ENCODE data around the gene SCN9A.

Gene SCN9A

DNA sequence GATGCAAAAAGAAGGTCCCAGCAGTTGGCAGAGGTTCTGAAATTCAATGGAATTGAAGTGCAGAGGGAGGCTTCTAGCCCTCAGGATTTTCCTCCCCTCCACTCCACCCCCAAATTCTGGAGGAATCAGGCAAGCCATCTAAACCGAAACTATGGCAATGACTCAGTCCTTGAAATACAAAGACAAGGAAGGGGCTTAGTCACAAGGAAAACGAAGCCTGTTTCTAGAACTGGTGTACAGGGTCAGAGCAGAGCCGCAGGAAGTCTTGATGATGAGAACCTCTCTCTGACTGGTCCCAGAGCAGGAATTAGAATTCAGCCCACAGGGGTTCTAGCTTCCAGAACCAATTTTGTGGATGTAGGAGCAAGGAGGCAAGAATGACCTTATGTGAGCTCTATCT lies 136.2 kb downstream of the SCN9A start:
- Histone ChIP-seq H3K36me3 (ENCODE audit: control insufficient read depth in 2 of 2, insufficient read depth in 1 of 2, low read length in 2 of 2) (no peaks in the 10 kb centered on the region), H3K27ac (ENCODE audit: extremely low read depth, low read depth, low read length) (no peak overlapping the region), H3K4me1 (ENCODE audit: control insufficient read depth, insufficient read depth, low read length) (no peaks in the 10 kb centered on the region), H3K9me3 (ENCODE audit: control insufficient read depth, insufficient read depth, low read depth, low read length) (no peaks in the 10 kb centered on the region), H3K4me3 (ENCODE audit: low read depth, low read length) (no peak overlapping the region)
- ChIA-PET POLR2A (no interaction called here), CTCF (no interaction called here)
- TF ChIP-seq ZNF785 (tag by site-specific recombination; IDR thresholded peaks at IDR 0.05) (no peak), ZNF404 (tag by site-specific recombination; IDR thresholded peaks at IDR 0.05) (no peak), ZNF596 (tag by site-specific recombination; IDR thresholded peaks at IDR 0.05) (no peak), GFI1B (tag by site-specific recombination; IDR thresholded peaks at IDR 0.05) (no peak), ZNF549 (tag by site-specific recombination; IDR thresholded peaks at IDR 0.05) (no peak), ZNF514 (tag by site-specific recombination; IDR thresholded peaks at IDR 0.05) (no peak), ZNF600 (tag by site-specific recombination; IDR thresholded peaks at IDR 0.05) (no peak), ZFHX2 (tag by site-specific recombination; conservative IDR thresholded peaks at IDR 0.05) (no peak), HOXA7 (CRISPR knock-in tag; IDR thresholded peaks at IDR 0.05; ENCODE audit: borderline replicate concordance) (no peak), ZNF184 (tag by site-specific recombination; IDR thresholded peaks at IDR 0.05) (no peak), ZNF302 (tag by site-specific recombination; IDR thresholded peaks at IDR 0.05; ENCODE audit: low read depth) (no peak), IKZF3 (tag by site-specific recombination; IDR thresholded peaks at IDR 0.05) (no peak), FEZF1 (tag by site-specific recombination; IDR thresholded peaks at IDR 0.05) (no peak), ZBTB7A (tag by site-specific recombination; IDR thresholded peaks at IDR 0.05; ENCODE audit: low read depth) (no peak)
- TF ChIP-seq, protein P1, sequence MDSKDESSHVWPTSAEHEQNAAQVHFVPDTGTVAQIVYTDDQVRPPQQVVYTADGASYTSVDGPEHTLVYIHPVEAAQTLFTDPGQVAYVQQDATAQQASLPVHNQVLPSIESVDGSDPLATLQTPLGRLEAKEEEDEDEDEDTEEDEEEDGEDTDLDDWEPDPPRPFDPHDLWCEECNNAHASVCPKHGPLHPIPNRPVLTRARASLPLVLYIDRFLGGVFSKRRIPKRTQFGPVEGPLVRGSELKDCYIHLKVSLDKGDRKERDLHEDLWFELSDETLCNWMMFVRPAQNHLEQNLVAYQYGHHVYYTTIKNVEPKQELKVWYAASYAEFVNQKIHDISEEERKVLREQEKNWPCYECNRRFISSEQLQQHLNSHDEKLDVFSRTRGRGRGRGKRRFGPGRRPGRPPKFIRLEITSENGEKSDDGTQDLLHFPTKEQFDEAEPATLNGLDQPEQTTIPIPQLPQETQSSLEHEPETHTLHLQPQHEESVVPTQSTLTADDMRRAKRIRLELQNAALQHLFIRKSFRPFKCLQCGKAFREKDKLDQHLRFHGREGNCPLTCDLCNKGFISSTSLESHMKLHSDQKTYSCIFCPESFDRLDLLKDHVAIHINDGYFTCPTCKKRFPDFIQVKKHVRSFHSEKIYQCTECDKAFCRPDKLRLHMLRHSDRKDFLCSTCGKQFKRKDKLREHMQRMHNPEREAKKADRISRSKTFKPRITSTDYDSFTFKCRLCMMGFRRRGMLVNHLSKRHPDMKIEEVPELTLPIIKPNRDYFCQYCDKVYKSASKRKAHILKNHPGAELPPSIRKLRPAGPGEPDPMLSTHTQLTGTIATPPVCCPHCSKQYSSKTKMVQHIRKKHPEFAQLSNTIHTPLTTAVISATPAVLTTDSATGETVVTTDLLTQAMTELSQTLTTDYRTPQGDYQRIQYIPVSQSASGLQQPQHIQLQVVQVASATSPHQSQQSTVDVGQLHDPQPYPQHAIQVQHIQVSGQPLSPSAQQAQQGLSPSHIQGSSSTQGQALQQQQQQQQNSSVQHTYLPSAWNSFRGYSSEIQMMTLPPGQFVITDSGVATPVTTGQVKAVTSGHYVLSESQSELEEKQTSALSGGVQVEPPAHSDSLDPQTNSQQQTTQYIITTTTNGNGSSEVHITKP (tag by site-specific recombination; IDR thresholded peaks at IDR 0.05), result no peak
- TF ChIP-seq, protein P2, sequence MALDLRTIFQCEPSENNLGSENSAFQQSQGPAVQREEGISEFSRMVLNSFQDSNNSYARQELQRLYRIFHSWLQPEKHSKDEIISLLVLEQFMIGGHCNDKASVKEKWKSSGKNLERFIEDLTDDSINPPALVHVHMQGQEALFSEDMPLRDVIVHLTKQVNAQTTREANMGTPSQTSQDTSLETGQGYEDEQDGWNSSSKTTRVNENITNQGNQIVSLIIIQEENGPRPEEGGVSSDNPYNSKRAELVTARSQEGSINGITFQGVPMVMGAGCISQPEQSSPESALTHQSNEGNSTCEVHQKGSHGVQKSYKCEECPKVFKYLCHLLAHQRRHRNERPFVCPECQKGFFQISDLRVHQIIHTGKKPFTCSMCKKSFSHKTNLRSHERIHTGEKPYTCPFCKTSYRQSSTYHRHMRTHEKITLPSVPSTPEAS (tag by site-specific recombination; IDR thresholded peaks at IDR 0.05), result no peak
- TF ChIP-seq, protein P3, sequence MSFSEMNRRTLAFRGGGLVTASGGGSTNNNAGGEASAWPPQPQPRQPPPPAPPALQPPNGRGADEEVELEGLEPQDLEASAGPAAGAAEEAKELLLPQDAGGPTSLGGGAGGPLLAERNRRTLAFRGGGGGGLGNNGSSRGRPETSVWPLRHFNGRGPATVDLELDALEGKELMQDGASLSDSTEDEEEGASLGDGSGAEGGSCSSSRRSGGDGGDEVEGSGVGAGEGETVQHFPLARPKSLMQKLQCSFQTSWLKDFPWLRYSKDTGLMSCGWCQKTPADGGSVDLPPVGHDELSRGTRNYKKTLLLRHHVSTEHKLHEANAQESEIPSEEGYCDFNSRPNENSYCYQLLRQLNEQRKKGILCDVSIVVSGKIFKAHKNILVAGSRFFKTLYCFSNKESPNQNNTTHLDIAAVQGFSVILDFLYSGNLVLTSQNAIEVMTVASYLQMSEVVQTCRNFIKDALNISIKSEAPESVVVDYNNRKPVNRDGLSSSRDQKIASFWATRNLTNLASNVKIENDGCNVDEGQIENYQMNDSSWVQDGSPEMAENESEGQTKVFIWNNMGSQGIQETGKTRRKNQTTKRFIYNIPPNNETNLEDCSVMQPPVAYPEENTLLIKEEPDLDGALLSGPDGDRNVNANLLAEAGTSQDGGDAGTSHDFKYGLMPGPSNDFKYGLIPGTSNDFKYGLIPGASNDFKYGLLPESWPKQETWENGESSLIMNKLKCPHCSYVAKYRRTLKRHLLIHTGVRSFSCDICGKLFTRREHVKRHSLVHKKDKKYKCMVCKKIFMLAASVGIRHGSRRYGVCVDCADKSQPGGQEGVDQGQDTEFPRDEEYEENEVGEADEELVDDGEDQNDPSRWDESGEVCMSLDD (tag by site-specific recombination; IDR thresholded peaks at IDR 0.05), result no peak

DNA sequence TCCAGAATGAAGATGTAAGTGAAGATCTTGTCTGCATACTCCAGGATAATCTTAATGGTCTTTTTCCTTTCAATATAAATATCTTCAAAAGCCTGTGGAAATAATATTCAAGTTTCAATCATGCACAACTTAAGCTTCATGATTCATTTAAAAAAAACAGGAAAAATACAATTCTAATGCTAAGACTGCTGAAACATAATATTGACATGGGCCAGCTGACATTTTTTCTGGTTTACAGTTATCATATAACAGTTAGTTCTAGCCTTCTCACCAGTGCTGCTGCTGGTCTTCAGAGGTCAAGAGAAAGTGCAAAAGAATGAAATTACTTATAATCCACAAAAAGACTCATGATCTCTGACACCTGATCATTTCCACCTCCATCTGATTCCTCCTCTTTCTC lies 137.6 kb downstream of the SCN9A start:
- no peak overlapping the region for H3K4me3 ChIP-seq (ENCODE audit: low read depth, low read length)
- H3K9me3 ChIP-seq (ENCODE audit: control insufficient read depth, insufficient read depth, low read depth, low read length), result no peaks in the 10 kb centered on the region
- ChIA-PET CTCF (interaction anchor here (0.7 kb wide), 2 partner anchors 58 to 173 kb away, joined by 3 read pairs; no protein-coding TSS in a partner anchor), POLR2A (no interaction called here)
- H3K4me1 ChIP-seq (ENCODE audit: control insufficient read depth, insufficient read depth, low read length), result no peaks in the 10 kb centered on the region
- H3K27ac ChIP-seq (ENCODE audit: extremely low read depth, low read depth, low read length), result no peak overlapping the region
- H3K36me3 ChIP-seq (ENCODE audit: control insufficient read depth in 2 of 2, insufficient read depth in 1 of 2, low read length in 2 of 2), result no peaks in the 10 kb centered on the region
- TF ChIP-seq SETDB1 (IDR thresholded peaks at IDR 0.05; ENCODE audit: insufficient read length, low read length) (no peak), ZFHX2 (tag by site-specific recombination; conservative IDR thresholded peaks at IDR 0.05) (no peak), ZNF660 (tag by site-specific recombination; IDR thresholded peaks at IDR 0.05) (no peak), YY1 (tag by site-specific recombination; IDR thresholded peaks at IDR 0.05) (no peak), ZNF274 (IDR thresholded peaks at IDR 0.05; ENCODE audit: low read length) (no peak), ZNF274 (tag by site-specific recombination; IDR thresholded peaks at IDR 0.05; ENCODE audit: borderline replicate concordance) (no peak), ZNF596 (tag by site-specific recombination; IDR thresholded peaks at IDR 0.05) (no peak)
- TF ChIP-seq, protein P4, sequence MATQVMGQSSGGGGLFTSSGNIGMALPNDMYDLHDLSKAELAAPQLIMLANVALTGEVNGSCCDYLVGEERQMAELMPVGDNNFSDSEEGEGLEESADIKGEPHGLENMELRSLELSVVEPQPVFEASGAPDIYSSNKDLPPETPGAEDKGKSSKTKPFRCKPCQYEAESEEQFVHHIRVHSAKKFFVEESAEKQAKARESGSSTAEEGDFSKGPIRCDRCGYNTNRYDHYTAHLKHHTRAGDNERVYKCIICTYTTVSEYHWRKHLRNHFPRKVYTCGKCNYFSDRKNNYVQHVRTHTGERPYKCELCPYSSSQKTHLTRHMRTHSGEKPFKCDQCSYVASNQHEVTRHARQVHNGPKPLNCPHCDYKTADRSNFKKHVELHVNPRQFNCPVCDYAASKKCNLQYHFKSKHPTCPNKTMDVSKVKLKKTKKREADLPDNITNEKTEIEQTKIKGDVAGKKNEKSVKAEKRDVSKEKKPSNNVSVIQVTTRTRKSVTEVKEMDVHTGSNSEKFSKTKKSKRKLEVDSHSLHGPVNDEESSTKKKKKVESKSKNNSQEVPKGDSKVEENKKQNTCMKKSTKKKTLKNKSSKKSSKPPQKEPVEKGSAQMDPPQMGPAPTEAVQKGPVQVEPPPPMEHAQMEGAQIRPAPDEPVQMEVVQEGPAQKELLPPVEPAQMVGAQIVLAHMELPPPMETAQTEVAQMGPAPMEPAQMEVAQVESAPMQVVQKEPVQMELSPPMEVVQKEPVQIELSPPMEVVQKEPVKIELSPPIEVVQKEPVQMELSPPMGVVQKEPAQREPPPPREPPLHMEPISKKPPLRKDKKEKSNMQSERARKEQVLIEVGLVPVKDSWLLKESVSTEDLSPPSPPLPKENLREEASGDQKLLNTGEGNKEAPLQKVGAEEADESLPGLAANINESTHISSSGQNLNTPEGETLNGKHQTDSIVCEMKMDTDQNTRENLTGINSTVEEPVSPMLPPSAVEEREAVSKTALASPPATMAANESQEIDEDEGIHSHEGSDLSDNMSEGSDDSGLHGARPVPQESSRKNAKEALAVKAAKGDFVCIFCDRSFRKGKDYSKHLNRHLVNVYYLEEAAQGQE (tag by site-specific recombination; IDR thresholded peaks at IDR 0.05), result no peak
- TF ChIP-seq, protein P5, sequence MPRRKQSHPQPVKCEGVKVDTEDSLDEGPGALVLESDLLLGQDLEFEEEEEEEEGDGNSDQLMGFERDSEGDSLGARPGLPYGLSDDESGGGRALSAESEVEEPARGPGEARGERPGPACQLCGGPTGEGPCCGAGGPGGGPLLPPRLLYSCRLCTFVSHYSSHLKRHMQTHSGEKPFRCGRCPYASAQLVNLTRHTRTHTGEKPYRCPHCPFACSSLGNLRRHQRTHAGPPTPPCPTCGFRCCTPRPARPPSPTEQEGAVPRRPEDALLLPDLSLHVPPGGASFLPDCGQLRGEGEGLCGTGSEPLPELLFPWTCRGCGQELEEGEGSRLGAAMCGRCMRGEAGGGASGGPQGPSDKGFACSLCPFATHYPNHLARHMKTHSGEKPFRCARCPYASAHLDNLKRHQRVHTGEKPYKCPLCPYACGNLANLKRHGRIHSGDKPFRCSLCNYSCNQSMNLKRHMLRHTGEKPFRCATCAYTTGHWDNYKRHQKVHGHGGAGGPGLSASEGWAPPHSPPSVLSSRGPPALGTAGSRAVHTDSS (tag by site-specific recombination; IDR thresholded peaks at IDR 0.05), result no peak
